ENCODE measurements around the gene JAG1. TPM values are rescaled to one million over a fixed set of nuclear protein-coding genes. Genes with fewer than 3 reads are reported as not detected.

JAG1 gene
- total RNA-seq, 4 donors from 2014 or later: 93.1 to 133 (median 112) TPM

- no peak for DNase-seq (ENCODE audit: low spot score in 2 of 2)
- 56% methylated on average over 2 of the region's 2 CpGs for WGBS, 2 donors
- Histone ChIP-seq H3K27me3 (no peaks in the 10 kb centered on the region), H3K9me3 (no peaks in the 10 kb centered on the region), H3K36me3 (no peaks in the 10 kb centered on the region), H3K4me1 (no peaks in the 10 kb centered on the region), H3K4me3 (no peak overlapping the region), H3K27ac (no peak overlapping the region)
- TF ChIP-seq CTCF (IDR thresholded peaks at IDR 0.05) (no peak), EP300 (IDR thresholded peaks at IDR 0.05) (no peak), POLR2A (IDR thresholded peaks at IDR 0.05) (no peak)
Measured at GRCh38 chr20:10713161-10713560, 39.4 kb upstream of the JAG1 start.

GRCh38 chr20:10711903-10712451 lies 38.2 kb upstream of the JAG1 start:
- WGBS, 2 donors: 47 to 52% methylated on average over 5 of the region's 5 CpGs
- DNase-seq (ENCODE audit: low spot score in 2 of 2): no peak
- no peaks in the 10 kb centered on the region for H3K4me1 ChIP-seq
- no peaks in the 10 kb centered on the region for H3K9me3 ChIP-seq
- H3K36me3 ChIP-seq: no peaks in the 10 kb centered on the region
- H3K27me3 ChIP-seq: no peaks in the 10 kb centered on the region
- H3K4me3 ChIP-seq: no peak overlapping the region
- TF ChIP-seq EP300 (IDR thresholded peaks at IDR 0.05) (no peak), POLR2A (IDR thresholded peaks at IDR 0.05) (no peak), CTCF (IDR thresholded peaks at IDR 0.05) (no peak)
- peak overlapping the region in 1 of 4 donors; percentile 21 for H3K27ac ChIP-seq

- 56 to 65% methylated on average over 6 of the region's 6 CpGs for WGBS, 2 donors
- H3K4me1 ChIP-seq: no peaks in the 10 kb centered on the region
- no peaks in the 10 kb centered on the region for H3K36me3 ChIP-seq
- H3K27me3 ChIP-seq: no peaks in the 10 kb centered on the region
- DNase-seq (ENCODE audit: low spot score in 2 of 2): no peak
- H3K4me3 ChIP-seq: no peak overlapping the region
- H3K27ac ChIP-seq: peak overlapping the region in 1 of 4 donors; percentile 21
- TF ChIP-seq EP300 (IDR thresholded peaks at IDR 0.05) (no peak), POLR2A (IDR thresholded peaks at IDR 0.05) (no peak), CTCF (IDR thresholded peaks at IDR 0.05) (no peak)
- no peaks in the 10 kb centered on the region for H3K9me3 ChIP-seq
Measured at GRCh38 chr20:10710991-10711775, 37.4 kb upstream of the JAG1 start.

GRCh38 chr20:10709916-10710315 lies 36.1 kb upstream of the JAG1 start:
- no peak for DNase-seq (ENCODE audit: low spot score in 2 of 2)
- TF ChIP-seq CTCF (IDR thresholded peaks at IDR 0.05): no peak
- TF ChIP-seq EP300 (IDR thresholded peaks at IDR 0.05): no peak
- TF ChIP-seq POLR2A (IDR thresholded peaks at IDR 0.05): no peak
- Histone ChIP-seq H3K9me3 (no peaks in the 10 kb centered on the region), H3K27me3 (no peaks in the 10 kb centered on the region), H3K36me3 (no peaks in the 10 kb centered on the region), H3K4me3 (no peak overlapping the region), H3K27ac (no peak overlapping the region), H3K4me1 (no peaks in the 10 kb centered on the region)
- WGBS, 2 donors: 93 to 98% methylated on average over 3 of the region's 3 CpGs
